Fibroblast of lung (primary cell): Measurements from ENCODE around the gene ERMP1.

Experiments used
- EZH2 ChIP-seq: IDR thresholded peaks from 2 replicates; pipeline ENCODE4 v1.5.1; 2012; ENCODE audit warnings: low read length, control low read depth, mild to moderate bottlenecking; ENCODE audit errors: missing control alignments
- TF ChIP-seq, protein P1 (sequence below), 2 donors: IDR thresholded peaks in 1 of 2; conservative IDR thresholded peaks in 1 of 2; 1 replicate in 1 of 2; 2 replicates in 1 of 2; pipeline ENCODE4 v1.5.1; 2011 to 2012; ENCODE audit warnings: low read length in 2 of 2, control low read depth in 1 of 2, inconsistent platforms in 1 of 2, low read depth in 1 of 2, mild to moderate bottlenecking in 1 of 2

DNA sequence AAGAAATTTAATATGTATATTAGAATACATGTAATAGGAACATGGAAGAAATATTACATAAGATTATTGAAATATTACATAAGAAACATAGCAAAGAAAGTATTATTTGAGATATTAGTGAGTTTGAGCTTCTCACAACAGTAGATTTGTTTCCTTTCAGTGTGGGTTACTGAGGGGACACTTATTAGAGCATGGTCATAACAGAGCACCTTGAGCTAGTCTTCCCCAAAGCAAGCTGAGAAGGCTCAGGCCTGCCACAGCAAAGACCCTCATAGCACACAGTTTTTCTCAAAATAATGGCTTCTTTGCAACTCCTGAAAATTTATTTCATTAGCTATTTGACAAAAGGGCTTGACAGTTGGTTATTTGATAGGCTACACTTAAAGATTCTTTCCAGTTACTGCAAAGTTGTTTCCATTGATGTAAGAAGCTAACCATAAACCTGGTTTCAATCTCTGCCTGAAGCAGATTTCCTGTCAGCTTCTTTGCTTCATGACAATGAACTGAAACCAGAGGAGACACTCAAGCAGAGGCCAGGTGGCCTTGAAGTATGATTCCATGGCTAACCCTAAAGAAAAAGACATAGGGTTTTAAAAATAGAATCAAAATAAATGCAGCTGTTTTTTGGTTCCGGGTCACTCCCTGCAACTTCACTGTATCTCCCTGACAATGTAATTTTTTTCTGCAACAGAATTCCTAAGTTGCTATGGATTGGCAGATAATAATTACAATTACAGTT, 68.6 kb downstream of the ERMP1 start:
- TF ChIP-seq, protein P1, sequence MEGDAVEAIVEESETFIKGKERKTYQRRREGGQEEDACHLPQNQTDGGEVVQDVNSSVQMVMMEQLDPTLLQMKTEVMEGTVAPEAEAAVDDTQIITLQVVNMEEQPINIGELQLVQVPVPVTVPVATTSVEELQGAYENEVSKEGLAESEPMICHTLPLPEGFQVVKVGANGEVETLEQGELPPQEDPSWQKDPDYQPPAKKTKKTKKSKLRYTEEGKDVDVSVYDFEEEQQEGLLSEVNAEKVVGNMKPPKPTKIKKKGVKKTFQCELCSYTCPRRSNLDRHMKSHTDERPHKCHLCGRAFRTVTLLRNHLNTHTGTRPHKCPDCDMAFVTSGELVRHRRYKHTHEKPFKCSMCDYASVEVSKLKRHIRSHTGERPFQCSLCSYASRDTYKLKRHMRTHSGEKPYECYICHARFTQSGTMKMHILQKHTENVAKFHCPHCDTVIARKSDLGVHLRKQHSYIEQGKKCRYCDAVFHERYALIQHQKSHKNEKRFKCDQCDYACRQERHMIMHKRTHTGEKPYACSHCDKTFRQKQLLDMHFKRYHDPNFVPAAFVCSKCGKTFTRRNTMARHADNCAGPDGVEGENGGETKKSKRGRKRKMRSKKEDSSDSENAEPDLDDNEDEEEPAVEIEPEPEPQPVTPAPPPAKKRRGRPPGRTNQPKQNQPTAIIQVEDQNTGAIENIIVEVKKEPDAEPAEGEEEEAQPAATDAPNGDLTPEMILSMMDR (conservative IDR thresholded peaks at IDR 0.05 in 1 of 2, IDR thresholded peaks at IDR 0.05 in 1 of 2; ENCODE audit: low read depth in 1 of 2, low read length in 2 of 2) = no peak
- no peak for TF ChIP-seq EZH2
